Measurements from ENCODE around the gene HFM1. TPM values are rescaled to one million over a fixed set of nuclear protein-coding genes. Genes with fewer than 3 reads are reported as not detected.

Gene HFM1
- total and polyA plus RNA-seq, 2 experiments from 2014 or later: 1.5 to 5.2 TPM

DNA sequence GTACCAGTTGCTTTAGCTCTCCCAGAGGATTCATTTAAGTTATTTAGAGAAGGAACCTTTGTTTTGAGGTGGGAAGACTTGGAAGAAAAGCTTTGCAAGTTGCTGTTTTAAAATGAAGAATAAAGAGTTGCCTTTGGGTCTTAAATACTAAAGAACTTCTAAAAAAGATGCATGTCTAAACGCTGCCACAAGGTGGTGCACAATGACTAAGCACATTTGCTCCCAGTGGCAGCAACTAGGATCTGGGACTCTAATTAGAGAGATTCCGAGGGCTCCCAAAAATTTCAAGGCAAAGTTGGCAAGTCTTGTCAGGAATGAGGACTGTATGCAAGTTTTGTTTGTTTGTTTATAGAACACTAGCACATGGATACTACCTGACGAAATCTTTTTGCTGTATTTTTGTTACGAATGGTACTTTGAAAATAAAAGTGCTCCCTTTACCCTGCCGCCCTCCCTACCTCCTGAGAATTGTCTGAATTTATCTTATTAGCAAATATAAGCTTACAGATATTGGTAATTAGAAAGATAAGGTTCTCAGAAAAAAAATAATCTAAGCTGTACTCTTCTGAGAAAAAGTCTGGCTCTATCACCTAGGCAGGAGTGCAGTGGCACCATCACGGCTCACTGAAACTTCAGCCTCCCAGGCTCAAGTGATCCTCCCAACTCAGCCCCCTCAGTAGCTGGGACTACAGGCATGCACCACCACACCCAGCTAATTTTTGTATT, 121.8 kb downstream of the HFM1 start:
- Histone ChIP-seq H4K20me1 (replicated peaks; ENCODE audit: insufficient read depth) (no peaks in the 10 kb centered on the region), H3F3A (replicated peaks; ENCODE audit: low read depth) (no peaks in the 10 kb centered on the region), H3K4me3 (no peak overlapping the region), H3K4me1 (ENCODE audit: insufficient read depth) (no peaks in the 10 kb centered on the region), H3K36me3 (ENCODE audit: insufficient read depth) (no peaks in the 10 kb centered on the region), H2AFZ (no peak overlapping the region), H3K9me2 (ENCODE audit: insufficient read depth) (no peaks in the 10 kb centered on the region), H3K27me3 (ENCODE audit: insufficient read depth) (no peaks in the 10 kb centered on the region), H3K27ac (ENCODE audit: low read depth) (no peak overlapping the region), H3K79me2 (replicated peaks; ENCODE audit: insufficient read depth) (no peaks in the 10 kb centered on the region), H3K4me2 (no peak overlapping the region)
- peaks cover 4% of the 10 kb centered on the region; the same call in 2 of the 3 replicates for H3K4me1 Mint-ChIP-seq
- H3K27ac Mint-ChIP-seq: peak overlapping the region; percentile 80
- H3K36me3 Mint-ChIP-seq (ENCODE audit: low read depth): peaks cover 6% of the 10 kb centered on the region; the same call in 2 of the 3 replicates
- H3K9me3 Mint-ChIP-seq: peaks cover 5% of the 10 kb centered on the region; the same call in 2 of the 3 replicates
- no peak overlapping the region for H3K4me3 Mint-ChIP-seq
- ATAC-seq (peak; percentile 75), DNase-seq (ENCODE audit: low spot score) (peak; percentile 91)
- H3K27me3 Mint-ChIP-seq (ENCODE audit: insufficient read depth, low read depth, poor library complexity): peaks cover 2% of the 10 kb centered on the region
- TF ChIP-seq, protein P1, sequence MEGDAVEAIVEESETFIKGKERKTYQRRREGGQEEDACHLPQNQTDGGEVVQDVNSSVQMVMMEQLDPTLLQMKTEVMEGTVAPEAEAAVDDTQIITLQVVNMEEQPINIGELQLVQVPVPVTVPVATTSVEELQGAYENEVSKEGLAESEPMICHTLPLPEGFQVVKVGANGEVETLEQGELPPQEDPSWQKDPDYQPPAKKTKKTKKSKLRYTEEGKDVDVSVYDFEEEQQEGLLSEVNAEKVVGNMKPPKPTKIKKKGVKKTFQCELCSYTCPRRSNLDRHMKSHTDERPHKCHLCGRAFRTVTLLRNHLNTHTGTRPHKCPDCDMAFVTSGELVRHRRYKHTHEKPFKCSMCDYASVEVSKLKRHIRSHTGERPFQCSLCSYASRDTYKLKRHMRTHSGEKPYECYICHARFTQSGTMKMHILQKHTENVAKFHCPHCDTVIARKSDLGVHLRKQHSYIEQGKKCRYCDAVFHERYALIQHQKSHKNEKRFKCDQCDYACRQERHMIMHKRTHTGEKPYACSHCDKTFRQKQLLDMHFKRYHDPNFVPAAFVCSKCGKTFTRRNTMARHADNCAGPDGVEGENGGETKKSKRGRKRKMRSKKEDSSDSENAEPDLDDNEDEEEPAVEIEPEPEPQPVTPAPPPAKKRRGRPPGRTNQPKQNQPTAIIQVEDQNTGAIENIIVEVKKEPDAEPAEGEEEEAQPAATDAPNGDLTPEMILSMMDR (conservative IDR thresholded peaks at IDR 0.05; ENCODE audit: low read depth in 2 of 2): peak; percentile 88 to 96
- TF ChIP-seq, protein P2, sequence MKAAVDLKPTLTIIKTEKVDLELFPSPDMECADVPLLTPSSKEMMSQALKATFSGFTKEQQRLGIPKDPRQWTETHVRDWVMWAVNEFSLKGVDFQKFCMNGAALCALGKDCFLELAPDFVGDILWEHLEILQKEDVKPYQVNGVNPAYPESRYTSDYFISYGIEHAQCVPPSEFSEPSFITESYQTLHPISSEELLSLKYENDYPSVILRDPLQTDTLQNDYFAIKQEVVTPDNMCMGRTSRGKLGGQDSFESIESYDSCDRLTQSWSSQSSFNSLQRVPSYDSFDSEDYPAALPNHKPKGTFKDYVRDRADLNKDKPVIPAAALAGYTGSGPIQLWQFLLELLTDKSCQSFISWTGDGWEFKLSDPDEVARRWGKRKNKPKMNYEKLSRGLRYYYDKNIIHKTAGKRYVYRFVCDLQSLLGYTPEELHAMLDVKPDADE (IDR thresholded peaks at IDR 0.05): no peak
- TF ChIP-seq ZNF114 (CRISPR knock-in tag; IDR thresholded peaks at IDR 0.05): no peak

DNA sequence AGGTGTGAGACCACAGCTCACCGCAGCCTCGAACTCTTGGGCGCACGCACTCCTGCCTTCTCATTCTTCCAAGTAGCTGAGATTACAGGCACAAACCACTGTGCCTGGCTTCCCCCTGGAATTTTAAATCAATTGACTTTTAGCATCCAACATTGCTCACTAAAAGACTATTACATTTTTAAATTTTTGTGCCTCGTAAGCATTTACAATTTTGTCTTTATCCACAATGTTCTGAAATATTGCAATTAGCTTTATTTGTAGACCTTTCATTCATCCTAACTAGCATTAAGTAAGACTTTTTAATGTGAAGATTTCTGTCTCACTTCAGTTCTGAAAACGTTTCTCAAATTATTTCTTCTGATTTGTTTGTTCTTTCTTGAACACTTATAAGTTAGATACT, 122.9 kb downstream of the HFM1 start:
- Histone ChIP-seq H3K79me2 (replicated peaks; ENCODE audit: insufficient read depth) (no peaks in the 10 kb centered on the region), H3K4me1 (ENCODE audit: insufficient read depth) (no peaks in the 10 kb centered on the region), H3K9me2 (ENCODE audit: insufficient read depth) (no peaks in the 10 kb centered on the region), H3K4me3 (no peak overlapping the region), H3F3A (replicated peaks; ENCODE audit: low read depth) (no peaks in the 10 kb centered on the region), H3K27me3 (ENCODE audit: insufficient read depth) (no peaks in the 10 kb centered on the region), H3K36me3 (ENCODE audit: insufficient read depth) (no peaks in the 10 kb centered on the region), H2AFZ (no peak overlapping the region), H4K20me1 (replicated peaks; ENCODE audit: insufficient read depth) (no peaks in the 10 kb centered on the region), H3K4me2 (no peak overlapping the region), H3K27ac (ENCODE audit: low read depth) (no peak overlapping the region)
- Mint-ChIP-seq H3K4me1 (peaks cover 4% of the 10 kb centered on the region; the same call in 2 of the 3 replicates), H3K9me3 (peaks cover 5% of the 10 kb centered on the region; the same call in 2 of the 3 replicates), H3K36me3 (ENCODE audit: low read depth) (peaks cover 6% of the 10 kb centered on the region; the same call in 2 of the 3 replicates), H3K27me3 (ENCODE audit: insufficient read depth, low read depth, poor library complexity) (peaks cover 2% of the 10 kb centered on the region), H3K4me3 (no peak overlapping the region), H3K27ac (no peak overlapping the region)
- no peak for DNase-seq (ENCODE audit: low spot score)
- ATAC-seq: no peak
- TF ChIP-seq, protein P2 (IDR thresholded peaks at IDR 0.05): no peak
- TF ChIP-seq, protein P1 (conservative IDR thresholded peaks at IDR 0.05; ENCODE audit: low read depth in 2 of 2): no peak
- no peak for TF ChIP-seq ZNF114 (CRISPR knock-in tag; IDR thresholded peaks at IDR 0.05)
- TF ChIP-seq POLR2AphosphoS5 (IDR thresholded peaks at IDR 0.05; ENCODE audit: low read depth): no peak
- no peak for TF ChIP-seq NANOG (IDR thresholded peaks at IDR 0.05; ENCODE audit: borderline replicate concordance)
- no peak for TF ChIP-seq EZH2phosphoT487 (IDR thresholded peaks at IDR 0.05; ENCODE audit: unreplicated experiment)
- TF ChIP-seq, protein P3, sequence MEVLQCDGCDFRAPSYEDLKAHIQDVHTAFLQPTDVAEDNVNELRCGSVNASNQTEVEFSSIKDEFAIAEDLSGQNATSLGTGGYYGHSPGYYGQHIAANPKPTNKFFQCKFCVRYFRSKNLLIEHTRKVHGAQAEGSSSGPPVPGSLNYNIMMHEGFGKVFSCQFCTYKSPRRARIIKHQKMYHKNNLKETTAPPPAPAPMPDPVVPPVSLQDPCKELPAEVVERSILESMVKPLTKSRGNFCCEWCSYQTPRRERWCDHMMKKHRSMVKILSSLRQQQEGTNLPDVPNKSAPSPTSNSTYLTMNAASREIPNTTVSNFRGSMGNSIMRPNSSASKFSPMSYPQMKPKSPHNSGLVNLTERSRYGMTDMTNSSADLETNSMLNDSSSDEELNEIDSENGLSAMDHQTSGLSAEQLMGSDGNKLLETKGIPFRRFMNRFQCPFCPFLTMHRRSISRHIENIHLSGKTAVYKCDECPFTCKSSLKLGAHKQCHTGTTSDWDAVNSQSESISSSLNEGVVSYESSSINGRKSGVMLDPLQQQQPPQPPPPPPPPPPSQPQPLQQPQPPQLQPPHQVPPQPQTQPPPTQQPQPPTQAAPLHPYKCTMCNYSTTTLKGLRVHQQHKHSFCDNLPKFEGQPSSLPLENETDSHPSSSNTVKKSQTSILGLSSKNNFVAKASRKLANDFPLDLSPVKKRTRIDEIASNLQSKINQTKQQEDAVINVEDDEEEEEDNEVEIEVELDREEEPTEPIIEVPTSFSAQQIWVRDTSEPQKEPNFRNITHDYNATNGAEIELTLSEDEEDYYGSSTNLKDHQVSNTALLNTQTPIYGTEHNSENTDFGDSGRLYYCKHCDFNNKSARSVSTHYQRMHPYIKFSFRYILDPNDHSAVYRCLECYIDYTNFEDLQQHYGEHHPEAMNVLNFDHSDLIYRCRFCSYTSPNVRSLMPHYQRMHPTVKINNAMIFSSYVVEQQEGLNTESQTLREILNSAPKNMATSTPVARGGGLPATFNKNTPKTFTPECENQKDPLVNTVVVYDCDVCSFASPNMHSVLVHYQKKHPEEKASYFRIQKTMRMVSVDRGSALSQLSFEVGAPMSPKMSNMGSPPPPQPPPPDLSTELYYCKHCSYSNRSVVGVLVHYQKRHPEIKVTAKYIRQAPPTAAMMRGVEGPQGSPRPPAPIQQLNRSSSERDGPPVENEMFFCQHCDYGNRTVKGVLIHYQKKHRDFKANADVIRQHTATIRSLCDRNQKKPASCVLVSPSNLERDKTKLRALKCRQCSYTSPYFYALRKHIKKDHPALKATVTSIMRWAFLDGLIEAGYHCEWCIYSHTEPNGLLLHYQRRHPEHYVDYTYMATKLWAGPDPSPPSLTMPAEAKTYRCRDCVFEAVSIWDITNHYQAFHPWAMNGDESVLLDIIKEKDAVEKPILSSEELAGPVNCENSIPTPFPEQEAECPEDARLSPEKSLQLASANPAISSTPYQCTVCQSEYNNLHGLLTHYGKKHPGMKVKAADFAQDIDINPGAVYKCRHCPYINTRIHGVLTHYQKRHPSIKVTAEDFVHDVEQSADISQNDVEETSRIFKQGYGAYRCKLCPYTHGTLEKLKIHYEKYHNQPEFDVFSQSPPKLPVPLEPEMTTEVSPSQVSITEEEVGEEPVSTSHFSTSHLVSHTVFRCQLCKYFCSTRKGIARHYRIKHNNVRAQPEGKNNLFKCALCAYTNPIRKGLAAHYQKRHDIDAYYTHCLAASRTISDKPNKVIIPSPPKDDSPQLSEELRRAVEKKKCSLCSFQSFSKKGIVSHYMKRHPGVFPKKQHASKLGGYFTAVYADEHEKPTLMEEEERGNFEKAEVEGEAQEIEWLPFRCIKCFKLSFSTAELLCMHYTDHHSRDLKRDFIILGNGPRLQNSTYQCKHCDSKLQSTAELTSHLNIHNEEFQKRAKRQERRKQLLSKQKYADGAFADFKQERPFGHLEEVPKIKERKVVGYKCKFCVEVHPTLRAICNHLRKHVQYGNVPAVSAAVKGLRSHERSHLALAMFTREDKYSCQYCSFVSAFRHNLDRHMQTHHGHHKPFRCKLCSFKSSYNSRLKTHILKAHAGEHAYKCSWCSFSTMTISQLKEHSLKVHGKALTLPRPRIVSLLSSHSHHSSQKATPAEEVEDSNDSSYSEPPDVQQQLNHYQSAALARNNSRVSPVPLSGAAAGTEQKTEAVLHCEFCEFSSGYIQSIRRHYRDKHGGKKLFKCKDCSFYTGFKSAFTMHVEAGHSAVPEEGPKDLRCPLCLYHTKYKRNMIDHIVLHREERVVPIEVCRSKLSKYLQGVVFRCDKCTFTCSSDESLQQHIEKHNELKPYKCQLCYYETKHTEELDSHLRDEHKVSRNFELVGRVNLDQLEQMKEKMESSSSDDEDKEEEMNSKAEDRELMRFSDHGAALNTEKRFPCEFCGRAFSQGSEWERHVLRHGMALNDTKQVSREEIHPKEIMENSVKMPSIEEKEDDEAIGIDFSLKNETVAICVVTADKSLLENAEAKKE (CRISPR knock-in tag; IDR thresholded peaks at IDR 0.05): no peak

All from GM23338 (cell line).